NCI-H748 treated with DMSO at 0.1 percent for 48 hours (cell line): ENCODE results near the gene IGF1.

ENCODE experiments used
- DNase-seq: peaks from one replicate; lab custom pipeline; 2025; lab: John Stamatoyannopoulos, UW

The IGF1 gene

GRCh38 chr12:102426599-102427542 is 53.5 kb downstream of the IGF1 start:
- no peak for DNase-seq

DNA sequence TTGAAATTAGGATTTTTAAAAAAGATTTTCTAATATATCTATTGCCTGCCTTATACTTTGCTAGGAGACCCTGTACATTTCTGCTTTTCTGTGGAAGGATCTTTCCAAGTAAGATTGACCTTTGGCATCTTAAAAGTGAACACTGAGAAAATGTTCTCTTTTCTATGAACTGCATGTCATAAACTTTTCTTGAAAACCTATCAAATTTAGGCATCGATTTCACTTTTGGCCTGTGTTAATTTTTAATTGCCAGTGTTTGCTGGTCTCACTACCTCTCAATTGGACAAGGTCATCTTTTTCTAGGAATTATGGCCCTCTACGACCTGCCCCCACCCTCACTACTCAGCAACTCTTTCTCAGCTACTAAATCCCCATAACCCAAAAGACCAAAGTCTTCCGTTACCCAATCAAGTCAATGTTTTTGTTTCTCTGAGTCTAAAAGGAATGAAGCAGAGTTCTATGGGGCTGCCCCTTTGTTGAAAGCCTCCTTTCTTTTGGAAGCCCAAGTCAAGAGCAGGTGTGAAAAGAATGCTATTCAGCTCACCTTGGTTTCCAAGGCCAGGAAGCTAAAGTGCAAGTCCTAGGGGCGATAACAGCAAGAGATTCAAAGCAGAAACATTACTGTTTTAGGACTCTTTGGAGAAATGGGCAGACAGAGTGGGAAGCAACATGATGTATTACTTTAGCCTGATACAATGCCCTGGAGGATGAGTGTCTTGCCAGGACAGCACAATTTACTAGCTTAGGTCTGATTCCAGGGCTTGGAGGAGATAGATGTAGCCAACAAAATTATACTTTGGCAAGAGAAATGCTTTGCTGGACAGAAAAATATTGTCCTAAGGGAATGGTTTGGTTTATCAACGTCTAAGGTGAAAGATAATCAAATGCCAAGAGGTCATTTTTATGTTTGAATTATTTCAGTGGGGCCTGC is 55.0 kb downstream of the IGF1 start:
- no peak for DNase-seq

DNA sequence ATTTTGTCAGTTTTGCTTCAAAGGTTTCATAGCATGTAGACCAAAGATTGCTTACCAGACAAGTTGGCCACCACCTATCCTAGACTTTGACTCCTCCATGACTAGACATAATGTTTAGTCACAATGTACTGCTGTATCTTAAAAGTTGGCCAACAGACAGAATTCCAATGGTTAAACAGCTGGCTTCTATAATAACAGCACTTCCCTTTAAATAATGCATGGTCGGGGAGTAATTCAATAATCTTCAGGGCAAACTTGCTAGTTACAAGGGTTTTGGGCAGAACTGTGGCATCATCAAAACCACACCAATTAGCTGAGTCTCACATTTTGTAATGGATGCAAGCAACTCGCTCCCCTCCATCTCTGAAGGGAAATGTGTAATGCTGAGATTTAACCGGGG is 56.9 kb downstream of the IGF1 start:
- DNase-seq, result no peak

GRCh38 chr12:102421802-102422583 is 58.4 kb downstream of the IGF1 start:
- no peak for DNase-seq

DNA sequence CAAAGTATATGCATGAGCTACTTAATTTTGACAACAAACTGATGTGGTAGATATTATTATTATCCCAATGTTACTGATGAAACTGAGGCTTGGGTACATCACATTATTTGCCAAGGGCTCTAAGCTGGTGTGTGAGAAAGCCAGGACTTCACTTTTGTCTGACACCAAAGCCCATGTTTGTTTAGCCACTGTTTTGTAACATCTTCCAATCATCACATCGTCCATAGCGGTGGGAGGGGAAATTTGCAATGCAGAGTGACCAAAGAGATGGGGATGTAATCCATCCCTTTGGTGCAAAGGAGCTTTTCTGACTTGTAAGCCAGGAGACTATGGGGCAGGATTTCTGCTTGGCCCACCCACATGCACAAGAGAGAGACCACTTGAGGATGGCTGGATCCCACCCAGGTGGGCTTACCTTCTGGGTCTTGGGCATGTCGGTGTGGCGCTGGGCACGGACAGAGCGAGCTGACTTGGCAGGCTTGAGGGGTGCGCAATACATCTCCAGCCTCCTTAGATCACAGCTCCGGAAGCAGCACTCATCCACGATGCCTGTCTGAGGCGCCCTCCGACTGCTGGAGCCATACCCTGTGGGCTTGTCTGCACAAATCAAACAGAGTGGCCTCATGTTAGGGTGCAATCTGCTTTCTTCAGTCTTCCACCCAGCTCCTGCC is 61.1 kb downstream of the IGF1 start:
- DNase-seq, result no peak

GRCh38 chr12:102417055-102417454 is 63.3 kb downstream of the IGF1 start:
- no peak for DNase-seq

DNA sequence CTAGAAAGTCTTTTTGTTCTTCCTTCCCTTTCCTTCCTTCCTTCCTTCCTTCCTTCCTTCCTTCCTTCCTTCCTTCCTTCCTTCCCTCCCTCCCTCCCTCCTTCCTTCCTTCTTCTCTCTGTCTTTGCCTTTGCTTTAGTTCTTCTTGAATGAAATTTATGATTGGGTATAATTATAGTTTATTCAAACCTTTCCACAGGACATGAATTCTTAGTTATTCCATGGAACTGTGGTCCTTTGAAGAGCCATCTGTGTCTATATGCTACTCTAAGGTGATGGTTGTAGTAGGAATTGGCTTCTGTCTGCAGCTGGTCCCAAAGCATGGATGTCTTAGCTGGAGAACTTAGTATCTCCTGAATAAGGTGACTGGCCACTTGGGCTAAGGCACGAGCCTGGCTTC is 64.8 kb downstream of the IGF1 start:
- DNase-seq, result no peak

GRCh38 chr12:102413396-102413795 is 67.0 kb downstream of the IGF1 start:
- no peak for DNase-seq

GRCh38 chr12:102410511-102410910 is 69.9 kb downstream of the IGF1 start:
- no peak for DNase-seq

DNA sequence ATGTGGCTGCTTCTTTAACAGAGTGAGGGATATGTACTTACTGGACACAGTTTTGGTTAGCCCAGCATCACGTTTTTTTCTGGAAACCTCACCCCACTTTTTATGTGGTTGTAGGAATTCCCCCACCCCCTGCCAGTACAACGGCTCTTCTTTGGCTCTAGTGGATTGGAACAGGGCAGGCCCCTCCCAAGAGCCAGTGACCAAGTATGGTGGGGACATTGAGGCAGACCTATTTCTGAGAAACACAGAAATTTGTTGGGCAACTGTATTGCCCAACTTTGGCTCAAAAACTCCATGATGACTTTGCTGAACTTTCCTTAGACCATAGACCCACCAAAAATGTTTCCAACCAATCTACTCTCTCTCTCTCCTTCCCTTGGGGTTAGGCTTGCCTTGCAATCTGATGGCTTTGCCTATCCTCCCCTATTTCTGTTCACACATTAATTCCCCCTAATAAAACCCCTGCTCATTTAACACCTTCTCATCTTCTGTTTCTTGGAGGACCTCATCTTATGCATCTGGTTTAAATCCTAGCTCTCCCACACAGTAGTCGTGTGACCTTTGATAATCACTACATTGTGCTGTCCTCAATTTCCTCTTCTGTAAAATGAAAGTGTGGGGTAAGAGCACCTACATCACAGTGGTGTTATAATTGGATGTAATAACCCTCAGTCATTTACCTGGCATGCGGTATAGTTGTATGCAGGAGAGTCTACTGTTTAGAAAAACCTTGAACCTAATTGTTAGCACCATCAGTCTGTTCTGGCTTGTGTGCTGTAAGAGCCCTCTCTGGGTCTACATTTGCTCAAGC is 71.7 kb downstream of the IGF1 start:
- DNase-seq, result no peak

GRCh38 chr12:102407776-102408486 is 72.4 kb downstream of the IGF1 start:
- no peak for DNase-seq

DNA sequence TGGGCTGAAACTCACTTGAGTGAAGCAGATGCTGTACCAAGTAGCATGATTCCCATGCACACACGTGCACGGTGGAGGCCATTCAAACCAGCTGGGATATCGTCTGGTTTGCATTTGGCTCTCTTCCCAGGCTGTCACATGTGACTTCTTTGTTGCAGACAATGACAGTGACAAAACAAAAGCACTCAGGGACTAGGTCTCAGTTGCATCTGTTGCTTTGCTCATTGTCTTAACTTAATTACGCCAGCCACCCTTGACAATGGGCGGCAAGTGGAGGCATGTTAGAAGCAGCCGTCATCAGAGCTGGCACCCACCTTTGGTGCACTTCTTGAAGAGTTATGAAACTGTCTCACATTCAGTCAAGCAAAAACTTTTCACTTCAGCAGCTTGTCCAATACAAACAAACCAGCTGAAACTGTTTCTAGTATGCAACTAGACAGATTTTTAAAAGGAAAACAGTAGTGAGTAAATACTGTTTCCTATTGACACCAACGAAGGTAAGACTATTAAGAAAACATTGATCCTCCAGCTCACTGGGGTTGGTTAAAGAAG is 74.3 kb downstream of the IGF1 start:
- DNase-seq, result peak; percentile 93

- DNase-seq, result no peak
Observed at GRCh38 chr12:102401087-102401486, 79.3 kb downstream of the IGF1 start.

GRCh38 chr12:102399653-102400052 is 80.7 kb downstream of the IGF1 start:
- no peak for DNase-seq

DNA sequence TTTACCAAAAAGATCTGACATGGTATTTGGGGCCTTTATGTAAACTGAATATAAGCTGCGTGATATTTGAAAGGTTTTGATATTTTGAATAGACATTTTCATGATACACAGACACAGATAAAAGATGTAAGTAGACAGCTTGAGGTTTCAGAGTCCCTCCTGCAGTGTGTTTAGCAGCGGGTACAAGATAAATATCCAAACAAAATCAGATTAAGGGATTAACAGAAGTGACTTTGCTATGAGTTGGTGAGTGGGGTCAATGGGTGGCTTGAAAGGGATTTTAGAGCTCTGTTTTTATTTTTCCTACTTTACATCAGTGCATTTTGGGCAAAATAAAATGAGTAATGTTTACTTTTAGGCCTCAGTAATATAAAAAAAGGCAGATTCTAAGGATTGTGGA is 84.1 kb downstream of the IGF1 start:
- no peak for DNase-seq

DNA sequence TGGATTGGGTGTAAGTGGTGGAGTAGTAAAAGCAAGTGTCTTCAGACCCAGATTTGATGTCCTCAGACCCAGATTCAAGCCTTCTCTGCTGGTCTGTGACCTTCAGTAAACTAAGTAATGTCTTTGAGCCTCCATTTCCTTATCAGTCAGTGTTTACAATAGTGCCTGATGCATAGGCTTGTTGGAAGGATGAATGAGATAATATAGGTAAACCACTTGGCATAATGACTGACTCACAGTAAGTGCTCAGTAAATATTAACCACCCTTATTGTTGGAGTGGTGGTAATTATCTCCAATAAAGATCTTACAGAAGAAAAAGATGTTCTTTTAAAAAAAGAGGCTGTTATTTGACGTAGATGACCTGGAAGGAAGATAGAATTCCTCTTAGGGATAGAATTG is 86.2 kb downstream of the IGF1 start:
- DNase-seq, result peak; percentile 48

DNA sequence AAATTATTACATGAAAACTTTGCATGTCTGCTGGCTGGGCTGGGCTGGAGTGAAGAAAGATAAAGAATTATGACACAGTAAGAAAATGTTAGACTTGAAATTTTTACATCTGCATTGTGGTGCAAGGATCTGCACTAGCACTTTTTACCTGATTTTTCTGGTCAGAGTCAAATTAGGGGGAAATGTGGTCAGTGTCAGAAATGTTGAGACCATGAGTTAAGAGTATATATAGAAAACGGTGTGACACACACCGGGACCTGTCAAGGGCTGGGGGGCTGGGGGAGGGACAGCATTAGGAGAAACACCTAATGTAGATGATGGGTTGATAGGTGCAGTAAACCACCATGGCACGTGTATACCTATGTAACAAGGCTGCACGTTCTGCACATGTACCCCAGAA is 90.3 kb downstream of the IGF1 start:
- no peak for DNase-seq

- no peak for DNase-seq
Observed at GRCh38 chr12:102388469-102388868, 91.9 kb downstream of the IGF1 start.

GRCh38 chr12:102385343-102385742 is 95.0 kb downstream of the IGF1 start:
- DNase-seq, result no peak
